Liver (tissue), 3 donors: ENCODE data around the gene DBN1.

ENCODE experiments used
- ATF3 ChIP-seq: IDR thresholded peaks from 2 replicates; pipeline ENCODE4 v1.6.1; 2016; ENCODE audit warnings: antibody characterized with exemption
- CTCF ChIP-seq: fragments of 150-350 bp; IDR thresholded peaks from 2 replicates; pipeline ENCODE4 v1.5.1; 2017; ENCODE audit warnings: improper control_type of control experiment, low read depth, low read length; ENCODE audit not compliant: missing input control
- RAD21 ChIP-seq, 2 donors: IDR thresholded peaks; 2 replicates each; pipeline ENCODE4 v1.6.1; 2016; ENCODE audit warnings: antibody characterized with exemption in 2 of 2, mild to moderate bottlenecking in 2 of 2
- REST ChIP-seq: IDR thresholded peaks from 2 replicates; pipeline ENCODE4 v1.6.1; 2016; ENCODE audit warnings: antibody characterized with exemption, mild to moderate bottlenecking
- TAF1 ChIP-seq: conservative IDR thresholded peaks from 2 replicates; pipeline ENCODE4 v1.6.1; 2016; ENCODE audit warnings: antibody characterized with exemption, mild to moderate bottlenecking
- YY1 ChIP-seq: IDR thresholded peaks from 2 replicates; pipeline ENCODE4 v1.6.1; 2016; ENCODE audit warnings: antibody characterized with exemption, mild to moderate bottlenecking
- TF ChIP-seq, protein P1 (sequence below): IDR thresholded peaks from 2 replicates; pipeline ENCODE4 v1.6.1; 2016; ENCODE audit warnings: antibody characterized with exemption
- TF ChIP-seq, protein P2 (sequence below): IDR thresholded peaks from 2 replicates; pipeline ENCODE4 v1.6.1; 2016; ENCODE audit warnings: antibody characterized with exemption
- donor health status: healthy.
- donor health status: healthy.

GRCh38 chr5:177443144-177443983 is 30.1 kb downstream of the DBN1 start:
- TF ChIP-seq CTCF (no peak), TAF1 (no peak), RAD21 (IDR thresholded peaks at IDR 0.05) (no peak), ATF3 (no peak), YY1 (no peak), REST (no peak)
- TF ChIP-seq, protein P1, sequence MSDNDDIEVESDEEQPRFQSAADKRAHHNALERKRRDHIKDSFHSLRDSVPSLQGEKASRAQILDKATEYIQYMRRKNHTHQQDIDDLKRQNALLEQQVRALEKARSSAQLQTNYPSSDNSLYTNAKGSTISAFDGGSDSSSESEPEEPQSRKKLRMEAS = no peak
- TF ChIP-seq, protein P2, sequence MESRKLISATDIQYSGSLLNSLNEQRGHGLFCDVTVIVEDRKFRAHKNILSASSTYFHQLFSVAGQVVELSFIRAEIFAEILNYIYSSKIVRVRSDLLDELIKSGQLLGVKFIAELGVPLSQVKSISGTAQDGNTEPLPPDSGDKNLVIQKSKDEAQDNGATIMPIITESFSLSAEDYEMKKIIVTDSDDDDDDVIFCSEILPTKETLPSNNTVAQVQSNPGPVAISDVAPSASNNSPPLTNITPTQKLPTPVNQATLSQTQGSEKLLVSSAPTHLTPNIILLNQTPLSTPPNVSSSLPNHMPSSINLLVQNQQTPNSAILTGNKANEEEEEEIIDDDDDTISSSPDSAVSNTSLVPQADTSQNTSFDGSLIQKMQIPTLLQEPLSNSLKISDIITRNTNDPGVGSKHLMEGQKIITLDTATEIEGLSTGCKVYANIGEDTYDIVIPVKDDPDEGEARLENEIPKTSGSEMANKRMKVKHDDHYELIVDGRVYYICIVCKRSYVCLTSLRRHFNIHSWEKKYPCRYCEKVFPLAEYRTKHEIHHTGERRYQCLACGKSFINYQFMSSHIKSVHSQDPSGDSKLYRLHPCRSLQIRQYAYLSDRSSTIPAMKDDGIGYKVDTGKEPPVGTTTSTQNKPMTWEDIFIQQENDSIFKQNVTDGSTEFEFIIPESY = no peak
